CD4-positive, alpha-beta T cell treated with Interleukin-4 for 4 hours (primary cell): ENCODE measurements around the gene GTF2A2.
"Not testable (repeated sequence)": the region's sequence is repeated elsewhere in the genome, so short reads cannot be mapped to it uniquely, and the experiment has no call there.

Experiments
- DNase-seq: peaks from one replicate; pipeline ENCODE4 v3.0.0-alpha.2; 2020

Gene GTF2A2

DNA sequence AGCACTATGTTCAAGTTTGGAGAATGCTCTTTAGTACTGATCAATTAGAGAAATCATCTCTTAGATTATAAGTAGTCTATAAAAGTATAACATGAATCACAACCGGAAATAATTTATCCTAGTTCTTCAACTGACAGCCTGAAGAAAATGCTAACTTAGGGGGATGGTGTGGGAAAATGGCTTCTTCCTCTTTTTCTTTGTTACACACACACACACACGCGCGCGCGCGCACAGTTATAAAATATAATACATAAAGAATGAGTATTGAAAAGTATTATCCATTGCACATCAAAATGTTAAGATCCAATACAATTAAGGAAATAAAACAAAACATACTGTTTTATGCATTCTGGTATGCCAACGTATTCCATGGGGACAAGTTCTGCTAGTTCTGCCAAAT is 11.2 kb upstream of the GTF2A2 start:
- DNase-seq = no peak

DNA sequence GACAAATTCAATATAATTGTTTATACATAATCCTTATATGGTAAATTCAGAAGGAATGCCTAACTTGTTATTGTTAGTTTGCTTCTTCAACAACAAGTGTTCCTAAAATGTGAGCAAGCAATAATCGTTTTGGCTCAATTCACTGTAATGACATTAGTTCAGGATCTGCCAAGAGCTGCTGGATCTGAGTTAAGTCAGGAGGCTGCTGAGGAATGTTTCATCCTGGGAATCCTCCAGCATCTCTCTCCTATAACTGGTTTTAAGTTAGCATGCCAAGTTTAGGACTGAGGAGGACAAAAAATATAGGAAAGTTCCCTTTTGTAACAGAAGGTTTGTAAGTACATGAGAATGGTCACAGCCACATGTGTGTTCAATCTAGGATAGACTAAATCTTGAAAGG is 4.9 kb upstream of the GTF2A2 start:
- DNase-seq = no peak

DNA sequence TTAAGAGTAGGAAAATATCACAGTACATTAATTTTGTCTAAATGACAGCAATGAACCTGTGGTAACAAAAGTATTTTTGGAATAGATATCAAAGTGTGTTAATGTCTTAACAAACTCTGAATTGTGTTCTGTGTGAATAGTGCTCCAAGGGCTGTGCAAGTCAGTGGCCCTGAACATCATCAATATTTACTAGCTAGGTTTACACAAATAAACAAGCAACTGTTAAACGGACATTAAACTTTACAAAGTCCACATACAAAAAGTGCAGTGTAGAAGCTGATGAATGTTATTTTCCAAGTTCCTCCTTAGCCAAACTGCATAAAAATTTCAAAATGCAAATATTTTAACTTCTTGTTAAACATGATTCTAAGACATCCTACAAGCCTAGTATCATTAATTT is 2.1 kb upstream of the GTF2A2 start:
- DNase-seq = no peak

DNA sequence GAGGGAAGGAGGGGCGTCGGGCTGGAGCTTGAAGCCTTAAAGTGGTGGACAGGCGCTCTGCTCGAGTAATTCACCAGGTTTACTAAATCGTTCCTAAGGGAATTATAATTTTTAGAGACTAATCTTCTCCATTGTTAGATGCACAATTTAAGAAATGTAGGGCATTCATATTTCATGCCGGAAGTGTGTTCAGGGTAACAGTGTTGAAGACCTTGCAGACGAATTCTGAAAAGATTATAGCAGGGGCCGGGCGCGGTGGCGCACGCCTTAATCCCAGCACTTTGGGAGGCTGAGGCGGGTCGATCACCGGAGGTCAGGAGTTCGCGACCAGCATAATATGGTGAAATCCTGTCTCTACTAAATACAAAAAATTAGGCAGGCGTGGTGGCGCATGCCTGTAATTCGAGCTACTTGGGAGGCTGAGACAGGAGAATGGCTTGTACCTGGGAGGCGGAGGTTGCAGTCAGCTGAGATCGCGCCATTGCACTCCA is 365 bp upstream of the GTF2A2 start:
- no peak for DNase-seq

DNA sequence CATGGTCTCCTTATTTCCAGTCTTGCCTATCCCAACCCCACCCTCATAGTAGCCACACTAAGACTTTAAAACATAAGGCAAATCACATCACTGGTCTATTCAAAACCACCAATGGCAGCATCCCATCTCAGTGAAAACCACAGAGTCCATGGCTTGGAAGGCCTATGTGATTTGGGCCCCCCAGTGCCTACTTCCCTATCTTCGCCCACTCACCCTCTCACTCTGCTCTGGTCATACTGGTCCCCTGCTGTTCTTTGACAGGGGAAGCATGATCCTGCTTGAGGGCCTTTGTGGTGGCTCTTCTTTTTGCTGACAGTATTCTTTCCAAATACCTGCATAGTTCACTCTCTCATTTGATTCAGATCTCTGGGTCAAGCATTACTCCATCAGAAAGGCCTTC is 3.3 kb downstream of the GTF2A2 start:
- no peak for DNase-seq

DNA sequence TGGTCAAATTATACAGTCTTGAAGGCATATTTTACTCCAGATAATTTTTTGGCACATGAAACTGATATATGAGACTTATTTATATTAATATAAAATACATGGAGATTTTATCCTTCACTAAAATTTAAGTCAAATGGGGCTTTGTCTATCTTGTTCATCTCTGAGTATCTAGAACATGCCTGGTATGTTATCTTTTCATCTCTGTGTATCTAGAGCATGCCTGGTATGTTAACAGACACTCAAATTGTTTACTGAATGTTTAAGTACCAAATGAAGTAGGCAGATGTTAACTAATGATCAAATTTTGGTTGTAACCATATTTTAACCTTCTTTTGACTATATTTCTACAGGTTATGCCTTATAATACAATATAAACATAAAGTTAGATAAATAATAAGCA is 7.7 kb downstream of the GTF2A2 start:
- DNase-seq = no peak

DNA sequence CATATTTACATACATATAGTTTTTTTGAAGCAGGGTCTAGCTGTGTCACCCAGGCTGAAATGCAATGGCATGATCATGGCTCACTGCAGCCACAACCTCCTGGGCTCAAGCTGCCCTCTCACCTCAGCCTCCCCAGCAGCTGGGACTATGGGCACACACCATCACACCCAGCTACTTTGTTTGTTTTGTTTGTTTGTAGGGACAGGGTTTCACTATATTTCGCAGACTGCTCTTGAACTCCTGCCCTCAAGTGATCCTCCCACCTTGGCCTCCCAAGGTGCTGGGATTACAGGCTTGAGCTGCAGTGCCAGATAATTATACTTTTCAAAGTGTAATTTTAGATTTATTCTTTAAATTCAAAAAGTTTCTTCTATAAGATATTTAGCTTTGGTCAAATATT is 10.2 kb downstream of the GTF2A2 start:
- no peak for DNase-seq

DNA sequence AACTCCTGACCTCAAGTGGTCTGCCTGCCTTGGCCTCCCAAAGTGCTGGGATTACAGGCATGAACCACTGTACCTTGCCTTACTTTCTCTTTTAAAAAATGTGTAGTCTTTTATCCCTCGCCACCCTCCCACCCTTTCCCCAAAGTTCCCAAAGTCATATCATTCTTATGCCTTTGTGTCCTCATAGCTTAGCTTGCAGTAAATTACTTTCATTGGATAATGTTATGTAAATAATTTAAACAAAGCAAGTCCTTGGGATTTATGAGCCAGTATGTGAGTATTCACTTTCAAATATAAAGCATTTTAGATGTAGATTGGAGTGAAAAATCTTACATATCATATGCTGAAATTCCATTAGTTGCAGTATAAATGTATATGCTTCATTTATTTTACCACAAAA is 11.0 kb downstream of the GTF2A2 start:
- DNase-seq = no peak

DNA sequence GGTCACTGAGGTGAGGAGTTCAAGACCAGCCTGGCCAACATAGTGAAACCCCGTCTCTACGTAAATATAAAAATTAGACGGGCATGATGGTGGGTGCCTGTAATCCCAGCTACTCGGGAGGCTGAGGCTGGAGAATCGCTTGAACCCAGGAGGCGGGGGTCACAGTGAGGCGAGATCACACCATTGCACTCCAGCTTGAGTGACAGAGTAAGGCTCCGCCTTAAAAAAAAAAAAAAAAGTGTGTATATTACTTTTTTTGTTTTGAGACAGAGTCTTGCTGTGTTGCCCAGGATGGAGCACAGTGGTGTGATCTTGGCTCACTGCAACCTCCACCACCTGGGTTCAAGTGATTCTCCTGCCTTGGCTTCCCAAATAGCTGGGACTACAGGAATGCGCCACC is 11.5 kb downstream of the GTF2A2 start:
- DNase-seq = not testable (repeated sequence)

DNA sequence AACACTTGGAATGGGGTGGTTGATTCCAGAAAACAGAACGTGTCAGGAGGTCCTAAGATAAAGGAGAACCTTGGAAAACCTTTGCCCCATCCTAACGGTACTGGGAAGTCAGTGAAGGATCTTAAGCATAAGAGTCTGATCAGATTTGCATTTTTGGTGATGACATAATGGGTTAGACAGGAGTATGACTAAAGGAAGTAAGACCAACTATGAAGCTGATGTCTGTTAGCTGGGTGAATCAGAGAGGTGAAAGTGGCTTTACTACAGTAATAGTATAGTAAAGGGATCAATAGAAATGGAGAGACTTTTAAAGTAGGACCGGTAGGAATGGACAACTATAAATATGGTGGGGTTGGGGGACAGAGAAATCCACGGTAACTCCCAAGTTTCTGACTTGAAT is 12.6 kb downstream of the GTF2A2 start:
- DNase-seq = no peak

DNA sequence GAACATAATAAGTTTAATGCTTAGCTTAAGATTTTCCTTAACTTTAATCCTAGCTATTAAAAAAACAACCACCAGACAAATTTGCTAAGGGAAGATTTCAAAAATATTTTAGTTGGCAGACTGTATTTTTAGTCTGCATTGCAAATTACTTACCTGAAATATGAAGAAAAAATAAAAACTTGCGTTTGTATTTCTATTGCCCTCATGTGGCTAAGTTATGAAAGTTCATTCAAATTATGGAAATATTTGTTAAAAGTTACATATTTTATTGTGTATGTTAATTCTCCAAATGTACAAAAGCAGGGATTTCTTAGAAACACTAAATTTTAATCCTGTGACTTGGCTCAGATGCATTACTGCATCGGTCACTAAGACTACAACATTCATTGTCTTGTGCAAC is 15.0 kb downstream of the GTF2A2 start:
- no peak for DNase-seq

DNA sequence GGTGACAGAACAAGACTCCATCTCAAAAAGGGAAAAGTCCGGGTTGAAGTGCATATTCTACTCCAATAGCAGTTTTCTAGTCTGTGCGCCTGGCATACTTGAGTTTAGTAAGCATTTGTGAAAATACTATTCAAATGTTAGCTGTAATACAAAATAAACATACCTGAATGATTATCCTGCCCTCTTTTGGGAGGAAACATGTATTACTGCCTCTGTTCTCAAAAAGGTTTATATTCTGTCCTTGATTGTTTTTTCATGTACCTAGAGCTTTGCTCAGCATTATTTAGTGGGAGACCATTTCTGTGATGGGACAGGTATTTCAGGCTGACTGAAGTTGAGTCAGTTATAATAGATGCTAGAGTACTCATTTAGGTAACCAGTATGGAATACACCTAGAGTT is 19.8 kb downstream of the GTF2A2 start:
- DNase-seq = not testable (repeated sequence)

DNA sequence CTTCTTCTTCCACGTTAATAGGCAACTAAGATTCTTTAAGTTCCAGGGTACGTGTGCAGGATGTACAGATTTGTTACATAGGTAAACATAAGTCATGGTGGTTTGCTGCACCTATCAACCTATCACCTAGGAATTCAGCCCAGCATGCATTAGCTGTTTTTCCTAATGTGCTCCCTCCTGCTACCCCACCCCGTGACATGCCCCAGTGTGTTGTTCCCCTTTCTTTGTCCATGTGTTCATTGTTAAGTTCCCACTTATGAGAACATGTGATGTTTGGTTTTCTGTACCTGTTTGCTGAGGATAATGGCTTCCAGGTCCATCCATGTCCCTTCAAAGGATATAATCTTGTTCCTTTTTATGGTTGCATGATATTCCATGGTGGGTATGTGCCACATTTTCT is 21.1 kb downstream of the GTF2A2 start:
- DNase-seq = no peak

DNA sequence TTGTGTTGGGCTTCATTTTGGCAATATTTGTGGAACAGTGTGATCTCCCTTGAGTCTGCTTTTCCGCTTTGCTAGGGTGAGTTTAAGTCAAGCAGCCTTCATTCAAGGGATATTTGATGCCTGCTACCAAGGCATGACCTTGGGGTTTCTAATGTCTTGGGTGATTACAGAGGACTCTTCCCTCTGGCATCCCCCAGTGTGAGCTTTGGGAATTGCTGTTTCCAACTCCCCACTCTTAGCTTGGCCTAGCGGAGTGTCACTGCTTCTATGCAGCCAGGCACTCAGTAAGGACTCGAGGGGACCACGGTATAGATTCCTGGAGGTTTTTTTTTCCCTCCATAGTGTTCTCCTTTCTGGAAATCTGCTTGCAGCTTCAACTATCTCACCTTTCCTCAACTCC is 24.6 kb downstream of the GTF2A2 start:
- DNase-seq = no peak

DNA sequence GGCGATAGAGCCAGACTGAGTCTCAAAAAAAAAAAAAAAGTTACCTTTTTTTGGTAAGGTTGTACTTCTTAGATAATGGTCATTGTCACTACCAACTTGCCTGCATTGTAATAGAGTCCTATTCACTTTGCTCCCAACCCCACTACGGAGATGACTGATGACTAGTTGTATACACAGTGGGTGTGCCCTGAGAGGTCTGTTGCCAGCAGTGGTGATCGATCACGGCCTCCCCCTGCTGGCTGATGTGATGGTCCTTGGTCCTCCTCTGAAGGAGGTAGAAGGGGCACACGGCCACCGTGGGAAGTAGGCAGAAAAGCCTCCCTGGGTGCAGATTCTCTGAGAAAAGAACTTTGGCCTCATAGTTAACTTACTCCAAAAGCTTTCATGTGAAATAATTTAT is 35.0 kb downstream of the GTF2A2 start:
- DNase-seq = no peak

DNA sequence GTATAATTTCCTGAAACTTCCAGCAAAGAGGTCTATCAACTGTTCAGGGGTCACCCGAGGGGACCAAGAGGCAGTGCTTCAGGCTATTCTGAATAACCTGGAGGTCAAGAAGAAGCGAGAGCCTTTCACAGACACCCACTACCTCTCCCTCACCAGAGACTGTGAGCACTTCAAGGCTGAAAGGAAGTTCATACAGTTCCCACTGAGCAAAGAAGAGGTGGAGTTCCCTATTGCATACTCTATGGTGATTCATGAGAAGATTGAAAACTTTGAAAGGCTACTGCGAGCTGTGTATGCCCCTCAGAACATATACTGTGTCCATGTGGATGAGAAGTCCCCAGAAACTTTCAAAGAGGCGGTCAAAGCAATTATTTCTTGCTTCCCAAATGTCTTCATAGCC is 38.9 kb downstream of the GTF2A2 start:
- no peak for DNase-seq

DNA sequence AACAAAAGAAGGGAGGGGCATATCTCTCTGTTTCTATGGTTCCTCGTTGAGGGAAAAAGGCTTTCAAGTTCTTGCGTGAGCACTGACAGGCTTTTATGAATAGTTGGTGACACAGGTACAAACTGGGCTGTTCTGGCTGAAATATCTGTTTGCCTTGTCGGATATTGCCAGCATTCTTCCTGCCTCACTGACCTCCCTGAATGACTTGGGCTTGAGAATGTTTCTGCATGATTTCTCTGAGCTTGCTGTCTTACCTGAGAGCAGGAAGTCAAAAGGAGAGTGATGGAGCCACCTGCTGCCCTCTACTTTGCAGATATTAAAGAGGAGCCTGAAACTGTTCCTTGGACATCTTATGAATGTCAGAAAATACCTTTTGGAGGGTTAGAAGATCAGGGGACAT is 40.9 kb downstream of the GTF2A2 start:
- DNase-seq = no peak

DNA sequence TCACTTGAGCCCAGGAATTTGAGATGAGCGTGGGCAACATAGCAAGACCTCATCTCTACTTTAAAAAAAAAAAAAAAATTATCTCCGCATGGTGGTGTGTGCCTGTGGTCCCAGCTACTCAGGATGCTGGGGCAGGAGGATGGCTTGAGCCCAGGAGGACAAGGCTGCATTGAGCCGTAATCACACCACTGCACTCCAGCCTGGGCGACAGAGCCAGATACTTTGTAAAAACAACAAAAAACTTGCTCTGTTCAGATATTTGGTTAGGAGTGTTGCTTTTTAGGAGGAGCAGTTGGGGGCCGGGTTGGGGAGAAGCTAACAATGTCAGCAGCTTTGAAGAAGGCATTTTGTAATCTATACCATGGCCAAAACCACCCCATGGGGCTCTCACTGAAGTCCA is 41.7 kb downstream of the GTF2A2 start:
- no peak for DNase-seq

DNA sequence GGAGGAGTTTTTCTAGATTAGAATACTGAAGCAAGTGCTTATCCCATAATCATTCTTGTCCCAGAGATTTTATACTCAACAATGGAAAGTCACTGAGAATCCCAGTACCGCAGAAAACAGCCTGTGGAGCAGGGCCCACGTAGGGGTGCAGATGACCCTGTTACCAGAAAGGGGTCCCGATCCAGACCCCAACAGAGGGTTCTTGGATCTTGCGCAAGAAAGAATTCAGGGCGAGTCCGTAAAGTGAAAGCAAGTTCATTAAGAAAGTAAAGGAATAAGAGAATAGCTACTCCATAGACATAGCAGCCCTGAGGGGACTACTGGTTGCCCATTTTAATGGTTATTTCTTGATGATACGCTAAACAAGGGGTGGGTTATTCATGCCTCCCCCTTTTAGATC is 43.2 kb downstream of the GTF2A2 start:
- DNase-seq = no peak

DNA sequence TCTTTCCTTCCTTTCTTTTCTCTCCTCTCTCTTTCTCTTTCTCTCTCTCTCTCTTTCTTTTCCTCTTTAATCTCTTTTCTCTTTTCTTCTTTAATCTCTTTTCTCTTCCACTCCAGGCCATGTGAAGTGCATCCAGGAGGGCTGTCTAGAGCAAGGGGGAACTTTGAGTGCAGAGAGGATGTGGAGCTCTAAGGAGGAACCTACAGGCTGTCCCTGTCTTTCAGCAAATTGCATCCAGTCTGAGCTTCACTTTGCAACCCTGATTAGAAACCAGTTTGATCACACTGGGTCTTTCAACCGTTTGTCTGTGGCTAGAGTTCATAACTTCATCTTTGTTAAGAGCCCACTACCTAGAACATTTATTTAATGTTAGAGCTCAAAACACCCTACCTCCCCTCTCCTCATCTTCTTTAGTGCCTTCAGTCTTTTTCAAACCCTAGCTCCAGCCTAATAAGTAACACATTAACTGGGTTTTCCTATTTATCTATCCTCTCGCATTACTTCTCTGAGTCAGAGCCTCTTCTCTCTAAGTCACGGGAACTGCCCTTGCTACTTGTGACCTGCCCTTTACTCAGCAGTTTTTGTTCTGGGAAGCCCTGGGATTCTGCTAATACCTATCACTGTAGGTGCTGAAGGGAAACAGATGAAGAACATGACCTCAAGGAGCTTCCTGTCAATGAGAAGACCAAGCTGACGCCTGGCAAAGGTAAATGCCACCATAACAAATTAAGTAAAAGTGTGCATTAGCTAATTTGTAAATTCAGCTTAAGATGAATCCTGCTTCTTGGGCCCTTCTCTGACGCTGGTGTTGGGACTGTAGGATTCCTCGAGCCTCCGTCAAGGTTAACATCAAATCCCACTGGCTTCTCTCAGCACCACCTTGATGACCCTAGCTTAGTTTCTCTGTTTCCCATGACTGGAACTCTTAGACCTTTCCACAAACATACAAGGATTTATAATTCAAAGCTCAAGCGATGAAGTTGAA is 45.7 kb downstream of the GTF2A2 start, which contains the start of gene GCNT3:
GCNT3 (plus strand) TSS at position 508 of the 985 bp plus-strand sequence. CDS start 6,456 bp downstream, outside the sequence.
- DNase-seq = no peak

DNA sequence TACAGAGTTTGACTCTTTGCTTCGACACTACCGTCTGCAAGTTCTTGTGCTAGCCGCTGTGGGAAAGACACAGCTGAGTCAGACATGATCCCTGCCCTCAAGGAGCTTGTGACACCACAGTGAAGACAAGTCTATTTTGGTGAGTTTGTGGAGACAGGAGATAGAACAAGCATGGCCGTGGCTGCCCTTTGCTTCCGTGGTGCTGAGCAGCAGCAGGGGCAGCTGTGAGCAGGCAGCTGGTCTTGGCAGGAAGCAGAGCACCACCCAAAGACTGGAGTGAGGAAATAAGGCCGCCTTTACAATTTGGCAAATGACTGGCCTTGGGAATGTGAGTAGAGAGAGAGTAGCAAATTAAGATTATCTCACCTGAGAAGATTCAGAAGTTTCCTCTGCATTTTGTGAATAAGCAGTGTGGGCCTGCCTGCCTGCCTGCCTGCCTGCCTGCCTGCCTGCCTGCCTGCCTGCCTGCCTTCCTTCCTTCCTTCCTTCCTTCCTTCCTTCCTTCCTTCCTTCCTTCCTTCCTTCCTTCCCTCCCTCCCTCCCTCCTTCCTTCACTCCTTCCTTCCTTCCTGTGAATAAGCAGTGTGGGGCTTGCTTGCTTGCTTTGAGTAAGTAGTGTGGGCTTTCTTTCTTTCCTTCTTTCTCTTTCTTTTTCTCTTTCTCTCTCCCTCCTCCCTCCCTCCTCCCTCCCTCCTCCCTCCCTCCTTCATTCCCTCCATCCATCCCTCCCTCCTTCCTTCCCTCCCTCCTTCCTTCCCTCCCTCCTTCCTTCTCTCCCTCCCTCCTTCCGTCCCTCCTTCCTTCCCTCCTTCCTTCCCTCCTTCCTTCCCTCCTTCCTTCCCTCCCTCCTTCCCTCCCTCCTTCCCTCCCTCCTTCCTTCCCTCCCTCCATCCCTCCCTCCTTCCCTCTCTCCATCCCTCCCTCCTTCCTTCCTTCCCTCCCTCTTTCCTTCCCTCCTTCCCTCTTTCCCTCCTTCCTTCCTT is 47.3 kb downstream of the GTF2A2 start:
- DNase-seq = no peak

DNA sequence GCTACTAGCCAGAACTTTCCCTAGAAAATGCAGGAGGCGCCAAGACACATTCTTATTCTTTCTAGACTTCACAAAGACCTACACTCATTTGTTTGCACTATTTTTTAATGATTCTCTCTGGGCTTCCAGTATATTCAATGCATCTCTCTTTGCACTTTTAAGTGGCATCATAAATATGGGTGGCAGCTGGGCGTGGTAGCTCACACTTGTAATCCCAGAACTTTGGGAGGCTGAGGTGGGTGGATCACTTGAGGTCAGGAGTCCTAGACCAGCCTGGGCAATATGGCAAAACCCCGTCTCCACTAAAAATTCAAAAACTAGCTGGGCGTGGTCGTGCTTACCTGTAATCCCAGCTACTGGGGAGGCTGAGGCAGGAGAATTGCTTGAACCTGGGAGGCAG is 51.3 kb downstream of the GTF2A2 start:
- no peak for DNase-seq

DNA sequence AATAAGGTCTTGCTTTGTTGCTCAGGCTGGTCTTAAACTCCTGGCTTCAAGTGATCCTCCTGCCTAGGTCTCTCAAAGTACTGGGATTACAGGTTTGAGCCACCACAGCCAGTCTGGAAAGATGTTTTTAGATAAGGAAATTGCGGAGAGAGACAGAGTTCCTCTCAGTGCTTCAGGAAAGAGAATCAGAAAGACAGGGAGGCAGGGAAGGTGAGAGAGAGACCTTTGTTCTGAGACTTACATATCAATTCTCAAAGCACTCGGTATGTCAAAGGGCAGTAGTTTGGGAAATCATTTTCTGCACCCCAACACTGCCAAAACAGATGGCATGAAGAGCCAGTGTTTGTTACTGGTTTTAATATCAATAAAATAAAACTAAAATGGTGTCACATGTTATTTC is 58.9 kb downstream of the GTF2A2 start:
- no peak for DNase-seq
